ENCODE results near the gene SLC7A7. TPM values are rescaled to one million over a fixed set of nuclear protein-coding genes. Genes with fewer than 3 reads are reported as not detected.
"Not testable (repeated sequence)": the region's sequence is repeated elsewhere in the genome, so short reads cannot be mapped to it uniquely, and the experiment has no call there.

Gene SLC7A7
- polyA plus RNA-seq, 3 donors: 262 to 425 (median 371) TPM

DNA sequence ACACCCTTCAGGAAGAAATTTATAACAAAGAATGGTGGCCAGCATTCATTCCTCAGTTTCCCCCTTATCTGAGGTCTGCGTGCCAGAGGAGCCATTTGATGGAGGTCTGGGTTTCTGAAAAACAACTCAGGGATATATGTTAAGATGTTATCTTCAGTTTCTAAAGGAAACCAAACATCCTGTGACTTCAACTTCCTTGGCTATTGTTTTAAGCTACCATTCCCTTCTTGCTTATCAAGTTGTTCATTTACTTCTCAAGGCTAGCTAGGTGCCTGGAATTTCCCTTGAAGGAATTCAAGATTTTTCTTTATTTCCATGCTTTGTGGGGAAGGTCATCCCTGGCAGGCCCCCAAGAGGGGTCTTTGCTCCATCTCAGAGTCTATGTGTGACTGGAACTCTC lies 75.8 kb downstream of the SLC7A7 start:
- Histone ChIP-seq H3K4me2 (replicated peaks; ENCODE audit: extremely low read depth, low read length, poor library complexity, severe bottlenecking) (no peak overlapping the region), H3K36me3 (replicated peaks in 1 of 2; ENCODE audit: control insufficient read depth in 1 of 2, insufficient read depth in 2 of 2, low read length in 2 of 2) (no peaks in the 10 kb centered on the region), H3K4me1 (ENCODE audit: control insufficient read depth in 1 of 2, insufficient read depth in 2 of 2, low read length in 2 of 2) (no peaks in the 10 kb centered on the region), H3K79me2 (ENCODE audit: insufficient read depth, low read length) (no peaks in the 10 kb centered on the region), H3K27me3 (ENCODE audit: control insufficient read depth in 2 of 2, insufficient read depth in 2 of 2, low read length in 2 of 2) (peaks cover 0 to 3% of the 10 kb centered on the region in 2 donors), H3K4me3 (replicated peaks in 1 of 3; ENCODE audit: low read depth in 2 of 3, low read length in 3 of 3) (no peak overlapping the region), H4K20me1 (ENCODE audit: insufficient read depth, low read length) (no peaks in the 10 kb centered on the region), H3K27ac (ENCODE audit: low read depth in 1 of 2, low read length in 2 of 2) (no peak overlapping the region), H3K9ac (ENCODE audit: insufficient read depth, low read length, poor library complexity, severe bottlenecking) (no peak overlapping the region), H3K9me3 (replicated peaks in 1 of 2; ENCODE audit: control insufficient read depth in 1 of 2, insufficient read depth in 1 of 2, low read length in 2 of 2) (no peaks in the 10 kb centered on the region), H2AFZ (ENCODE audit: insufficient read depth, low read depth, low read length, poor library complexity, severe bottlenecking) (no peak overlapping the region)
- Mint-ChIP-seq H3K36me3 (no peaks in the 10 kb centered on the region), H3K4me3 (no peak overlapping the region), H3K4me1 (peaks cover 2% of the 10 kb centered on the region), H3K27ac (no peak overlapping the region), H3K9me3 (peaks cover 0 to 5% (median 4%) of the 10 kb centered on the region in 7 donors), H3K27me3 (ENCODE audit: low read depth in 3 of 3) (peaks cover 4 to 9% (median 6%) of the 10 kb centered on the region in 3 donors)
- WGBS (ENCODE audit: insufficient coverage): no CpG with 5 or more reads among the region's 1 CpG
- intact Hi-C loops (cut with micrococcal nuclease): no loop called here
- TF ChIP-seq, protein P1, sequence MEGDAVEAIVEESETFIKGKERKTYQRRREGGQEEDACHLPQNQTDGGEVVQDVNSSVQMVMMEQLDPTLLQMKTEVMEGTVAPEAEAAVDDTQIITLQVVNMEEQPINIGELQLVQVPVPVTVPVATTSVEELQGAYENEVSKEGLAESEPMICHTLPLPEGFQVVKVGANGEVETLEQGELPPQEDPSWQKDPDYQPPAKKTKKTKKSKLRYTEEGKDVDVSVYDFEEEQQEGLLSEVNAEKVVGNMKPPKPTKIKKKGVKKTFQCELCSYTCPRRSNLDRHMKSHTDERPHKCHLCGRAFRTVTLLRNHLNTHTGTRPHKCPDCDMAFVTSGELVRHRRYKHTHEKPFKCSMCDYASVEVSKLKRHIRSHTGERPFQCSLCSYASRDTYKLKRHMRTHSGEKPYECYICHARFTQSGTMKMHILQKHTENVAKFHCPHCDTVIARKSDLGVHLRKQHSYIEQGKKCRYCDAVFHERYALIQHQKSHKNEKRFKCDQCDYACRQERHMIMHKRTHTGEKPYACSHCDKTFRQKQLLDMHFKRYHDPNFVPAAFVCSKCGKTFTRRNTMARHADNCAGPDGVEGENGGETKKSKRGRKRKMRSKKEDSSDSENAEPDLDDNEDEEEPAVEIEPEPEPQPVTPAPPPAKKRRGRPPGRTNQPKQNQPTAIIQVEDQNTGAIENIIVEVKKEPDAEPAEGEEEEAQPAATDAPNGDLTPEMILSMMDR (IDR thresholded peaks at IDR 0.05): no peak
- no peak for DNase-seq

DNA sequence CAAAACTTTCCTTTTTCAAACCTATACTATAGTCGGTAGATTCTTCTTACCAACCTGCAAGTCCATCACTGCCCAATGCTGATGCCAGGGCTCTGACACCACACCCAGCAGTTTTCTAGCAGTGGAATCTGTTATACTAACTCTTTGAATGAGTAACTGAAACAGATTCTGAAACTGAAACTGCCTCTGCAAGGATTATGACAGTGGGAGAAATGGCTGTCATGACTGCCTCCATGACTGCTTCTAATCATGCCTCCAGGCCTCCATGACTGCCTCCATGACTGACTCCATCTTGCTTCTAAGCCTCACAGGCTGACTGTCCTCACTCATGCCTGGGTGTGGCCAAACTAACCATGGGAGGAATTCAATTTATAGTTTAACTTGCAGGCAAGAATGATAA lies 78.2 kb downstream of the SLC7A7 start:
- Histone ChIP-seq H3K4me2 (replicated peaks; ENCODE audit: extremely low read depth, low read length, poor library complexity, severe bottlenecking) (no peak overlapping the region), H3K79me2 (ENCODE audit: insufficient read depth, low read length) (no peaks in the 10 kb centered on the region), H2AFZ (ENCODE audit: insufficient read depth, low read depth, low read length, poor library complexity, severe bottlenecking) (peak overlapping the region; percentile 42), H4K20me1 (ENCODE audit: insufficient read depth, low read length) (no peaks in the 10 kb centered on the region), H3K9ac (ENCODE audit: insufficient read depth, low read length, poor library complexity, severe bottlenecking) (no peak overlapping the region), H3K4me1 (ENCODE audit: control insufficient read depth in 1 of 2, insufficient read depth in 2 of 2, low read length in 2 of 2) (no peaks in the 10 kb centered on the region), H3K36me3 (replicated peaks in 1 of 2; ENCODE audit: control insufficient read depth in 1 of 2, insufficient read depth in 2 of 2, low read length in 2 of 2) (no peaks in the 10 kb centered on the region), H3K9me3 (replicated peaks in 1 of 2; ENCODE audit: control insufficient read depth in 1 of 2, insufficient read depth in 1 of 2, low read length in 2 of 2) (no peaks in the 10 kb centered on the region), H3K4me3 (replicated peaks in 1 of 3; ENCODE audit: low read depth in 2 of 3, low read length in 3 of 3) (no peak overlapping the region), H3K27ac (ENCODE audit: low read depth in 1 of 2, low read length in 2 of 2) (no peak overlapping the region), H3K27me3 (ENCODE audit: control insufficient read depth in 2 of 2, insufficient read depth in 2 of 2, low read length in 2 of 2) (peaks cover 0 to 1% of the 10 kb centered on the region in 2 donors)
- intact Hi-C loops (cut with micrococcal nuclease): no loop called here
- Mint-ChIP-seq H3K36me3 (no peaks in the 10 kb centered on the region), H3K27ac (peak overlapping the region in 1 of 7 donors; percentile 42), H3K4me3 (no peak overlapping the region), H3K4me1 (peaks cover 2% of the 10 kb centered on the region), H3K27me3 (ENCODE audit: low read depth in 3 of 3) (peaks cover 3 to 8% (median 3%) of the 10 kb centered on the region in 3 donors), H3K9me3 (peaks cover 0 to 5% (median 4%) of the 10 kb centered on the region in 7 donors)
- DNase-seq: peak in 2 of 3 donors; percentile 4 to 10
- TF ChIP-seq, protein P1 (IDR thresholded peaks at IDR 0.05): no peak
- WGBS (ENCODE audit: insufficient coverage): no CpG with 5 or more reads among the region's 1 CpG

DNA sequence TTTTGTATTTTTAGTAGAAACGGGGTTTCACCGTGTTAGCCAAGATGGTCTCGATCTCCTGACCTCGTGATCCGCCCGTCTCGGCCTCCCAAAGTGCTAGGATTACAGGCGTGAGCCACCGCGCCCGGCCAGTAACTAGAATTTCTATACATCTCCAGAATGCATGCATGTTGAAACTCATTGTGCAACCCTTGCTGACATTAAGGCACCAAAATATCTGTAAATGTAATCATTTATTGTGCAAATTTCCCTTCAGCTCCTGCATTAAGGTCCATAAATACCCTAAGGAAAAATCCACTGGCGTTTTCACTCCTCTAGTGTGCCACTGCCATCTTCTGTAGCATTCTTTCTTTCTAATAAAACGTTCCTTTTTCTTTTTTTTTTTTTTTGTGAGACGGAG lies 78.9 kb downstream of the SLC7A7 start:
- H3K27me3 ChIP-seq (ENCODE audit: control insufficient read depth in 2 of 2, insufficient read depth in 2 of 2, low read length in 2 of 2); H3K27ac Mint-ChIP-seq; H3K4me1 ChIP-seq (ENCODE audit: control insufficient read depth in 1 of 2, insufficient read depth in 2 of 2, low read length in 2 of 2); H3K4me3 ChIP-seq (replicated peaks in 1 of 3; ENCODE audit: low read depth in 2 of 3, low read length in 3 of 3); H3K79me2 ChIP-seq (ENCODE audit: insufficient read depth, low read length); H3K27me3 Mint-ChIP-seq (ENCODE audit: low read depth in 3 of 3); H3K4me2 ChIP-seq (replicated peaks; ENCODE audit: extremely low read depth, low read length, poor library complexity, severe bottlenecking); DNase-seq; H3K9ac ChIP-seq (ENCODE audit: insufficient read depth, low read length, poor library complexity, severe bottlenecking); intact Hi-C loops (cut with micrococcal nuclease); H4K20me1 ChIP-seq (ENCODE audit: insufficient read depth, low read length); H3K4me3 Mint-ChIP-seq; H3K27ac ChIP-seq (ENCODE audit: low read depth in 1 of 2, low read length in 2 of 2); H3K36me3 Mint-ChIP-seq; H3K9me3 ChIP-seq (replicated peaks in 1 of 2; ENCODE audit: control insufficient read depth in 1 of 2, insufficient read depth in 1 of 2, low read length in 2 of 2); H3K36me3 ChIP-seq (replicated peaks in 1 of 2; ENCODE audit: control insufficient read depth in 1 of 2, insufficient read depth in 2 of 2, low read length in 2 of 2); H3K4me1 Mint-ChIP-seq; H2AFZ ChIP-seq (ENCODE audit: insufficient read depth, low read depth, low read length, poor library complexity, severe bottlenecking); H3K9me3 Mint-ChIP-seq: not testable (repeated sequence)
- WGBS (ENCODE audit: insufficient coverage): 94% methylated on average over 3 of the region's 14 CpGs

All from CD14-positive monocyte (primary cell).